Thyroid gland (tissue), 4 donors: ENCODE measurements around the gene REXO4. TPM values are rescaled to one million over a fixed set of nuclear protein-coding genes. Genes with fewer than 3 reads are reported as not detected.
A peak's percentile ranks its signal among the peaks of the same experiment; 100 is the strongest.
"Not testable (repeated sequence)": the region's sequence is repeated elsewhere in the genome, so short reads cannot be mapped to it uniquely, and the experiment has no call there.

Experiments used
- DNase-seq, 2 donors: peaks; one replicate each; pipeline ENCODE4 v3.0.0-alpha.2; 2019
- H3K27ac ChIP-seq, 3 donors: fragments of 200-600 bp; sonication (generic); 1 replicate in 2 of 3; 2 replicates in 1 of 3; pipeline ENCODE4 v1.5.1; 2016 to 2019; ENCODE audit warnings: mild to moderate bottlenecking in 1 of 3, moderate library complexity in 1 of 3
- H3K27me3 ChIP-seq: fragments of 200-600 bp; sonication (generic); one replicate; pipeline ENCODE4 v1.5.1; 2019
- H3K36me3 ChIP-seq, 2 donors: fragments of 200-600 bp; sonication (generic); one replicate each; pipeline ENCODE4 v1.5.1; 2016 to 2019
- H3K4me1 ChIP-seq, 2 donors: fragments of 200-600 bp; sonication (generic); one replicate each; pipeline ENCODE4 v1.5.1; 2017 to 2019
- H3K4me3 ChIP-seq, 3 donors: fragments of 200-600 bp; sonication (generic); replicated peaks in 1 of 3; 1 replicate in 2 of 3; 2 replicates in 1 of 3; pipeline ENCODE4 v1.5.1; 2016; ENCODE audit warnings: mild to moderate bottlenecking in 1 of 3
- H3K9me3 ChIP-seq: fragments of 200-600 bp; sonication (generic); one replicate; pipeline ENCODE4 v1.5.1; 2017
- POLR2A ChIP-seq, 2 donors: fragments of 450-650 bp; IDR thresholded peaks; one replicate each; pipeline ENCODE4 v1.6.1; 2017; ENCODE audit warnings: antibody characterized with exemption in 2 of 2, mild to moderate bottlenecking in 2 of 2, moderate library complexity in 1 of 2
- WGBS, 2 donors: methylation state at CpG; one replicate each; pipeline ENCODE4 v1.1.5; 2017; 5-methylcytosine and 5-hydroxymethylcytosine counted together
- intact Hi-C: fragments of 100-400 bp; cut with DNase I; formaldehyde crosslinking; loops from one replicate; pipeline ENCODE4 v1.15.1; 2023
- total RNA-seq, 4 donors: library from RNA; depleted of rRNA; stranded (reverse); fragments of >200 nt; gene quantifications; one replicate each; pipeline ENCODE4 v1.2.3, GENCODE V29; 2016
- TF ChIP-seq, protein P1 (sequence below), 6 experiments: fragments of 200-600 bp in 3 of 6; fragments of 450-650 bp in 3 of 6; sonication (generic) in 3 of 6; IDR thresholded peaks; one replicate each; pipeline ENCODE4 v1.5.1; 2016 to 2019; ENCODE audit warnings: antibody characterized with exemption in 6 of 6, mild to moderate bottlenecking in 2 of 6, inconsistent platforms in 1 of 6, moderate library complexity in 1 of 6

The REXO4 gene
- total RNA-seq, 4 donors from 2014 or later = 16.0 to 21.9 (median 19.0) TPM

- no peaks in the 10 kb centered on the region for H3K27me3 ChIP-seq
- 53 to 70% methylated on average over 5 to 9 of the region's 9 CpGs for WGBS, 2 donors
- H3K27ac ChIP-seq = no peak overlapping the region
- DNase-seq = no peak
- intact Hi-C loops = no loop called here
- no peaks in the 10 kb centered on the region for H3K36me3 ChIP-seq
- TF ChIP-seq, protein P1, sequence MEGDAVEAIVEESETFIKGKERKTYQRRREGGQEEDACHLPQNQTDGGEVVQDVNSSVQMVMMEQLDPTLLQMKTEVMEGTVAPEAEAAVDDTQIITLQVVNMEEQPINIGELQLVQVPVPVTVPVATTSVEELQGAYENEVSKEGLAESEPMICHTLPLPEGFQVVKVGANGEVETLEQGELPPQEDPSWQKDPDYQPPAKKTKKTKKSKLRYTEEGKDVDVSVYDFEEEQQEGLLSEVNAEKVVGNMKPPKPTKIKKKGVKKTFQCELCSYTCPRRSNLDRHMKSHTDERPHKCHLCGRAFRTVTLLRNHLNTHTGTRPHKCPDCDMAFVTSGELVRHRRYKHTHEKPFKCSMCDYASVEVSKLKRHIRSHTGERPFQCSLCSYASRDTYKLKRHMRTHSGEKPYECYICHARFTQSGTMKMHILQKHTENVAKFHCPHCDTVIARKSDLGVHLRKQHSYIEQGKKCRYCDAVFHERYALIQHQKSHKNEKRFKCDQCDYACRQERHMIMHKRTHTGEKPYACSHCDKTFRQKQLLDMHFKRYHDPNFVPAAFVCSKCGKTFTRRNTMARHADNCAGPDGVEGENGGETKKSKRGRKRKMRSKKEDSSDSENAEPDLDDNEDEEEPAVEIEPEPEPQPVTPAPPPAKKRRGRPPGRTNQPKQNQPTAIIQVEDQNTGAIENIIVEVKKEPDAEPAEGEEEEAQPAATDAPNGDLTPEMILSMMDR (IDR thresholded peaks at IDR 0.05) = no peak
- TF ChIP-seq POLR2A (IDR thresholded peaks at IDR 0.05) = no peak
- H3K9me3 ChIP-seq = no peaks in the 10 kb centered on the region
- H3K4me3 ChIP-seq = no peak overlapping the region
- H3K4me1 ChIP-seq = no peaks in the 10 kb centered on the region
Observed at GRCh38 chr9:133397895-133398294, 19.9 kb downstream of the REXO4 start.

DNA sequence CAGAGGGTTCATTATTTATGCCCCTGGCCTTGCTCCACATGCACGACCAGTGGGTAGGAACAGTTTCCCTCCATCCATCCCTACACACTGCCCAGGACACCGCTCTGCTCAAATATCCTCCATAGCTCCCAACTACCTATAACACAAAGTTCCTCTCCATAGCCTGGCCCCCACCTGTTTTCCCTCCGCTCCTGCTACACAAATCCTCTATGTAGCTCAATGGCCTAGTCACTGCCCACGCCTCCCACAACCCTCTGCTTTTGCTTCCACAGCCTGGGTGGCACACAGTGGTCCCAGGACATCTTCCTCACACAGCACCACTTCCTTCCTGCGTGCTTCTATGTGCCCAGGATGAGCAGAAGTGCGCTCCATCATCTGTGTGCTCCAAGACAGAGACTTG is 20.4 kb downstream of the REXO4 start:
- WGBS, 2 donors = 83 to 84% methylated on average over 6 of the region's 6 CpGs
- no peaks in the 10 kb centered on the region for H3K4me1 ChIP-seq
- DNase-seq = no peak

GRCh38 chr9:133396952-133397351 is 20.9 kb downstream of the REXO4 start:
- Histone ChIP-seq H3K9me3 (no peaks in the 10 kb centered on the region), H3K27ac (no peak overlapping the region), H3K36me3 (no peaks in the 10 kb centered on the region), H3K4me3 (no peak overlapping the region), H3K27me3 (no peaks in the 10 kb centered on the region), H3K4me1 (no peaks in the 10 kb centered on the region)
- intact Hi-C loops = no loop called here
- DNase-seq = peak; percentile 10 to 12
- TF ChIP-seq POLR2A (IDR thresholded peaks at IDR 0.05) = no peak
- TF ChIP-seq, protein P1 (IDR thresholded peaks at IDR 0.05) = peak in 1 of 6 experiments; percentile 10
- 16 to 30% methylated on average over 7 to 12 of the region's 14 CpGs for WGBS, 2 donors

More for the DNA sequence above, 20.4 kb downstream of the REXO4 start:
- H3K36me3 ChIP-seq = no peaks in the 10 kb centered on the region
- H3K27ac ChIP-seq = no peak overlapping the region
- H3K27me3 ChIP-seq = no peaks in the 10 kb centered on the region
- H3K9me3 ChIP-seq = no peaks in the 10 kb centered on the region
- no peak overlapping the region for H3K4me3 ChIP-seq
- TF ChIP-seq, protein P1 (IDR thresholded peaks at IDR 0.05) = no peak
- no peak for TF ChIP-seq POLR2A (IDR thresholded peaks at IDR 0.05)
- intact Hi-C loops = no loop called here

- no peak overlapping the region for H3K27ac ChIP-seq
- WGBS, 2 donors = 32 to 57% methylated on average over 6 to 7 of the region's 8 CpGs
- intact Hi-C loops = no loop called here
- H3K4me3 ChIP-seq = no peak overlapping the region
- TF ChIP-seq POLR2A (IDR thresholded peaks at IDR 0.05) = no peak
- TF ChIP-seq, protein P1 (IDR thresholded peaks at IDR 0.05) = no peak
- no peaks in the 10 kb centered on the region for H3K9me3 ChIP-seq
- DNase-seq = no peak
- H3K27me3 ChIP-seq = no peaks in the 10 kb centered on the region
- no peaks in the 10 kb centered on the region for H3K4me1 ChIP-seq
- H3K36me3 ChIP-seq = no peaks in the 10 kb centered on the region
Observed at GRCh38 chr9:133394687-133395271, 23.0 kb downstream of the REXO4 start.

GRCh38 chr9:133393399-133393798 is 24.4 kb downstream of the REXO4 start:
- Histone ChIP-seq H3K36me3 (no peaks in the 10 kb centered on the region), H3K27me3 (no peaks in the 10 kb centered on the region), H3K4me1 (peaks cover 0 to 4% of the 10 kb centered on the region in 2 donors), H3K27ac (no peak overlapping the region), H3K4me3 (no peak overlapping the region), H3K9me3 (no peaks in the 10 kb centered on the region)
- DNase-seq = no peak
- intact Hi-C loops = no loop called here
- TF ChIP-seq POLR2A (IDR thresholded peaks at IDR 0.05) = no peak
- TF ChIP-seq, protein P1 (IDR thresholded peaks at IDR 0.05) = no peak
- 89 to 90% methylated on average over 3 of the region's 3 CpGs for WGBS, 2 donors

- DNase-seq, H3K4me3 ChIP-seq, intact Hi-C loops, H3K9me3 ChIP-seq, H3K36me3 ChIP-seq, H3K27me3 ChIP-seq, H3K27ac ChIP-seq: not testable (repeated sequence)
- 91 to 95% methylated on average over 3 of the region's 3 CpGs for WGBS, 2 donors
- peaks cover 0 to 15% of the 10 kb centered on the region in 2 donors for H3K4me1 ChIP-seq
Observed at GRCh38 chr9:133392308-133392707, 25.5 kb downstream of the REXO4 start.

- 37 to 49% methylated on average over 3 of the region's 4 CpGs for WGBS, 2 donors
- H3K27me3 ChIP-seq = not testable (repeated sequence)
Observed at GRCh38 chr9:133391449-133391848, 26.4 kb downstream of the REXO4 start.

More at GRCh38 chr9:133391449-133391848, 26.4 kb downstream of the REXO4 start:
- intact Hi-C loops, H3K27ac ChIP-seq, H3K4me3 ChIP-seq, H3K9me3 ChIP-seq, H3K36me3 ChIP-seq, DNase-seq: not testable (repeated sequence)
- peaks cover 0 to 15% of the 10 kb centered on the region in 2 donors for H3K4me1 ChIP-seq
